ENCODE data around the gene MPG.

DNA sequence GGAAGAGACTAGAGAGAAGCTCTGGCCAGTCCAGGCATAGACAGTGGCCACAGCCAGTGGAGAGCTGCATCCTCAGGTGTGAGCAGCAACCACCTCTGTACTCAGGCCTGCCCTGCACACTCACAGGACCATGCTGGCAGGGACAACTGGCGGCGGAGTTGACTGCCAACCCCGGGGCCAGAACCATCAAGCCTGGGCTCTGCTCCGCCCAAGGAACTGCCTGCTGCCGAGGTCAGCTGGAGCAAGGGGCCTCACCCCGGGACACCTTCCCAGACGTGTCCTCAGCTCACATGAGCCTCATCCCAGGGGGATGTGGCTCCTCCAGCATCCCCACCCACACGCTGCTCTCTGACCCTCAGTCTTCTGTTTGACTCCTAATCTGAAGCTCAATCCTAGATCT, 8.8 kb upstream of the MPG start:
- no peak for TF ChIP-seq CTCF (IDR thresholded peaks at IDR 0.05)
- TF ChIP-seq REST (IDR thresholded peaks at IDR 0.05; ENCODE audit: insufficient read depth in 1 of 2, low read depth in 2 of 2, low read length in 1 of 2): no peak
- no peak for TF ChIP-seq POLR2AphosphoS5 (IDR thresholded peaks at IDR 0.05; ENCODE audit: low read depth, low read length)
- no peak for TF ChIP-seq SIN3A (IDR thresholded peaks at IDR 0.05; ENCODE audit: borderline replicate concordance, insufficient read depth, low read depth, low read length)
- no peak for TF ChIP-seq TCF7L2 (IDR thresholded peaks at IDR 0.05; ENCODE audit: low read depth, low read length)
